K562 (cell line): ENCODE measurements around the gene RAD50.

Experiments used
- CBFA2T3 ChIP-seq: fragments of 450-650 bp; IDR thresholded peaks from 2 replicates; pipeline ENCODE4 v1.6.1; 2017
- GABPA ChIP-seq: fragments of 200-800 bp; sonication (Bioruptor generic); conservative IDR thresholded peaks from 2 replicates; pipeline ENCODE4 v1.6.1; 2016; ENCODE audit warnings: low read depth, missing genetic modification characterization, missing compliant biosample characterization
- HDAC2 ChIP-seq: fragments of 450-650 bp; IDR thresholded peaks from 2 replicates; pipeline ENCODE4 v1.6.1; 2016; ENCODE audit warnings: mild to moderate bottlenecking
- JUNB ChIP-seq: fragments of 450-650 bp; formaldehyde crosslinking; conservative IDR thresholded peaks from 2 replicates; pipeline ENCODE4 v1.4.0; 2020; ENCODE audit warnings: mild to moderate bottlenecking
- MBD2 ChIP-seq: sonication (generic); IDR thresholded peaks from 2 replicates; pipeline ENCODE4 v1.6.1; 2016; ENCODE audit warnings: low read depth, borderline replicate concordance
- POLR2A ChIP-seq: fragments of 450-650 bp; conservative IDR thresholded peaks from 2 replicates; pipeline ENCODE4 v1.6.1; 2016
- POLR2AphosphoS5 ChIP-seq: IDR thresholded peaks from 2 replicates; pipeline ENCODE4 v1.6.1; 2011; ENCODE audit warnings: mild to moderate bottlenecking, low read depth, low read length, moderate library complexity; ENCODE audit not compliant: control insufficient read depth, insufficient read depth
- SMAD2 ChIP-seq: fragments of 150-350 bp; IDR thresholded peaks from 2 replicates; pipeline ENCODE4 v1.6.1; 2014; ENCODE audit warnings: low read depth, mild to moderate bottlenecking, low read length
- TCF7L2 ChIP-seq: fragments of 150-350 bp; IDR thresholded peaks from 2 replicates; pipeline ENCODE4 v1.6.1; 2016; ENCODE audit warnings: low read depth, mild to moderate bottlenecking, low read length, moderate library complexity
- ZFP91 ChIP-seq: sonication (generic); formaldehyde crosslinking; IDR thresholded peaks from 2 replicates; pipeline ENCODE4 v1.8.0; 2022; ENCODE audit warnings: mild to moderate bottlenecking, missing genetic modification reagents
- ZNF398 ChIP-seq: fragments of 250-450 bp; sonication (Bioruptor Pico); IDR thresholded peaks from 2 replicates; pipeline ENCODE4 v1.8.0; 2021; ENCODE audit warnings: moderate library complexity, mild to moderate bottlenecking, inconsistent platforms

GRCh38 chr5:132646583-132647266 is 89.9 kb downstream of the RAD50 start:
- TF ChIP-seq GABPA (tag) (no peak), HDAC2 (no peak), POLR2A (no peak), ZFP91 (CRISPR knock-in tag) (no peak), SMAD2 (no peak), POLR2AphosphoS5 (no peak), TCF7L2 (no peak), ZNF398 (CRISPR knock-in tag) (no peak), JUNB (no peak), MBD2 (no peak), CBFA2T3 (no peak)
